Esophagus squamous epithelium (tissue), 5 donors: ENCODE data around the gene GBX1. TPM values are rescaled to one million over a fixed set of nuclear protein-coding genes. Genes with fewer than 3 reads are reported as not detected.

Experiments
- DNase-seq: peaks from one replicate; lab custom pipeline; 2025; lab: John Stamatoyannopoulos, UW
- H3K27ac ChIP-seq, 4 donors: fragments of 200-600 bp; sonication (generic); one replicate each; pipeline ENCODE4 v1.5.1; 2016 to 2019; ENCODE audit warnings: mild to moderate bottlenecking in 1 of 4
- H3K27me3 ChIP-seq, 4 donors: fragments of 200-600 bp; sonication (generic); 1 replicate in 3 of 4; 2 replicates in 1 of 4; pipeline versions ENCODE4 v1.5.1 to v1.6.0; 2017 to 2021; ENCODE audit warnings: antibody characterized with exemption in 1 of 4
- H3K36me3 ChIP-seq, 3 donors: fragments of 200-600 bp; sonication (generic); one replicate each; pipeline ENCODE4 v1.5.1; 2016 to 2019
- H3K4me1 ChIP-seq, 3 donors: fragments of 200-600 bp; sonication (generic); one replicate each; pipeline ENCODE4 v1.5.1; 2017 to 2019
- H3K4me3 ChIP-seq, 4 donors: fragments of 200-600 bp; sonication (generic); 1 replicate in 3 of 4; 2 replicates in 1 of 4; pipeline ENCODE4 v1.5.1; 2016 to 2019; ENCODE audit warnings: mild to moderate bottlenecking in 2 of 4, moderate library complexity in 1 of 4
- H3K9me3 ChIP-seq, 3 donors: fragments of 200-600 bp; sonication (generic); one replicate each; pipeline ENCODE4 v1.5.1; 2016 to 2019
- CTCF ChIP-seq, 6 experiments: fragments of 450-650 bp in 4 of 6; fragments of 200-600 bp in 2 of 6; sonication (generic) in 2 of 6; IDR thresholded peaks; one replicate each; pipeline ENCODE4 v1.5.1; 2016 to 2019; ENCODE audit warnings: antibody characterized with exemption in 6 of 6, mild to moderate bottlenecking in 4 of 6, moderate library complexity in 4 of 6
- POLR2A ChIP-seq, 4 donors: fragments of 450-650 bp; IDR thresholded peaks; one replicate each; pipeline ENCODE4 v1.6.1; 2017; ENCODE audit warnings: antibody characterized with exemption in 4 of 4, mild to moderate bottlenecking in 4 of 4, moderate library complexity in 3 of 4
- WGBS, 2 donors: methylation state at CpG; one replicate each; pipeline ENCODE4 v1.1.5; 2018; 5-methylcytosine and 5-hydroxymethylcytosine counted together
- intact Hi-C: fragments of 100-400 bp; cut with DNase I; formaldehyde crosslinking; loops from one replicate; pipeline ENCODE4 v1.15.0; 2022
- total RNA-seq, 4 donors: library from RNA; depleted of rRNA; stranded (reverse); fragments of >200 nt; gene quantifications; one replicate each; pipeline ENCODE4 v1.1.0, GENCODE V29; 2016
- donor health status: DM: yes; HTN: yes; CAD: no.

GBX1 gene
- total RNA-seq, 4 donors from 2014 or later: not detected

DNA sequence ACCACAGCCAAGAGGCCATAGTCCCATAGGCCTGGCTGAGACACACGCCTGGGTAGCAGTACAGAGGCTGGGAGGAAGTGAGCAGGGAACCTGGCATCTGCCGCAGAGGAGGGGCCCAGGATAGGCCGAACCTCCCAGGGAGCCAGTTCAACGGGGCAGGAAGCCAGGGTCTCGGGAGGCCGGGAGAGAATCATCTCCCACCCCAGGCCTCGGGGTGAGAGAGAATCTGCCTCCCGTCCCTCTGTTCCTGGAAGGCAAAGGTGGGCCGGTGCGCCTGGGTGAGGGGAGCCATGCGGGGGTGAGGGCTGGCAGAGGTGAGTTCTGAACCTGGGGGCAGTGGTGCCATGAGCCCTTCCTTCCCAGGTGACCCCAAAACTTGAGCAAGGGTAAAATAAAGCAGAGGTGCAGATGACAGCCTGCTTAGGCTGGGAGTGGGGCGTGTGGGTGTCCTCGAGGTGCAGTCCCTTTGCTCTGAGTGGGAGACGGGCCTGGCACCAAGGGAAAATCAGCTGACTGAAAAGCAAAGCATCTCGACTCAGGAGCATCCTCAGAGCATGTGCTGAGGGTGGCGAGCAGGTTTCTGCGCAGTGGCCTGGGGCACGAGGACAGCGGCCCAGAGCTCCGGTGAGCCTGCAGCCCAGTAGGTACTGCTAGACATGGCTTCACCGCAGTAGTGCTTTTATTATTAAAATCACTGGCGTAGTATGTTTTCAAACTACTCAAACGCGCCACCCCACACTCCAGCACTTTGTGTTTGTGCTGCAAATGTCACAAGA is 65.7 kb downstream of the GBX1 start:
- H3K9me3 ChIP-seq: no peaks in the 10 kb centered on the region
- WGBS, 2 donors: 84 to 90% methylated on average over 15 to 21 of the region's 24 CpGs
- TF ChIP-seq CTCF (IDR thresholded peaks at IDR 0.05) (no peak), POLR2A (IDR thresholded peaks at IDR 0.05) (no peak)
- intact Hi-C loops: loop anchor here (10.0 kb wide), 1 partner anchor 207 kb away; no protein-coding TSS in a partner anchor
- H3K27ac ChIP-seq: no peak overlapping the region
- H3K4me3 ChIP-seq: no peak overlapping the region
- no peaks in the 10 kb centered on the region for H3K36me3 ChIP-seq
- peaks cover 0 to 40% (median 0%) of the 10 kb centered on the region in 3 donors for H3K4me1 ChIP-seq
- no peaks in the 10 kb centered on the region for H3K27me3 ChIP-seq
- no peak for DNase-seq

DNA sequence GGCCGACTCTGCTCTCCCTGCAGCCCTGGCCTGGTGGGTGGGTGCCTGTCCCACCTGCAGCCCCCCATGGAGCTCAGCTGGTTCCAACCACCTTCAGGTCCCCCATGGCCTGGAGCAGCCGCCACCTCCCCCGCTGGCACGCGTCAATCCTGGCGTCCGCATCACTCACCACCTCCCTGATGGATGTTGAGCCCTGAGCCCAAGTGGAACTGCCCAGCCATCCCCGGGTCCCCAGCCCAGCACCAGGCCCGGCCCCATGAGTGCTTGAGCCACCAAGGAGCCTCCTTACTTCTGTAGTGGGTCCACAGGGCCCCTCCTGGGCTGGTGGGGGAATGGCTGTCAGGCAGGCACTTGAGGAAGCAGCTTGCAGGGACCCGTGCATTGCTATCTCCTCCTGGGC is 66.6 kb downstream of the GBX1 start:
- no peak for TF ChIP-seq POLR2A (IDR thresholded peaks at IDR 0.05)
- TF ChIP-seq CTCF (IDR thresholded peaks at IDR 0.05): no peak
- DNase-seq: no peak
- intact Hi-C loops: loop anchor here (10.0 kb wide), 1 partner anchor 206 kb away; no protein-coding TSS in a partner anchor
- H3K4me1 ChIP-seq: peaks cover 0 to 40% (median 0%) of the 10 kb centered on the region in 3 donors
- no peak overlapping the region for H3K27ac ChIP-seq
- WGBS, 2 donors: 94 to 98% methylated on average over 7 of the region's 10 CpGs
- no peak overlapping the region for H3K4me3 ChIP-seq
- H3K36me3 ChIP-seq: no peaks in the 10 kb centered on the region
- no peaks in the 10 kb centered on the region for H3K9me3 ChIP-seq
- H3K27me3 ChIP-seq: no peaks in the 10 kb centered on the region

GRCh38 chr7:151099486-151100211 is 67.8 kb downstream of the GBX1 start:
- WGBS, 2 donors: 82% methylated on average over 7 of the region's 20 CpGs; no CpG with 5 or more reads in 1 of the 2 donors
- H3K36me3 ChIP-seq: no peaks in the 10 kb centered on the region
- peaks cover 0 to 41% (median 0%) of the 10 kb centered on the region in 3 donors for H3K4me1 ChIP-seq
- intact Hi-C loops: loop anchor here (10.0 kb wide), 1 partner anchor 205 kb away; no protein-coding TSS in a partner anchor
- no peak for DNase-seq
- H3K4me3 ChIP-seq: no peak overlapping the region
- H3K9me3 ChIP-seq: no peaks in the 10 kb centered on the region
- H3K27me3 ChIP-seq: no peaks in the 10 kb centered on the region
- H3K27ac ChIP-seq: no peak overlapping the region
- TF ChIP-seq POLR2A (IDR thresholded peaks at IDR 0.05) (no peak), CTCF (IDR thresholded peaks at IDR 0.05) (no peak)

Other genes with a start within 250 kb of the GBX1 start
- 1 to 10 TPM in 1 of 4 donors, under 1 TPM in 3; 0.19 to 2.5 (median 0.72) TPM for gene KCNH2, start 189.4 kb downstream of the GBX1 start, total RNA-seq
- gene NOS3, start 176.7 kb downstream of the GBX1 start, total RNA-seq: 1 to 10 TPM; 1.4 to 3.2 (median 2.2) TPM
- 10 to 100 TPM in 2 of 4 donors, 1 to 10 TPM in 2; 1.5 to 45.2 (median 12.8) TPM for gene ATG9B, start 143.2 kb downstream of the GBX1 start, total RNA-seq
- gene ABCB8, start 139.2 kb downstream of the GBX1 start, total RNA-seq: 10 to 100 TPM; 23.1 to 41.0 (median 26.1) TPM
- gene ASIC3, start 119.2 kb downstream of the GBX1 start, total RNA-seq: under 1 TPM in 2 of 4 donors, not detected in 2; 0.40 to 0.95 TPM
- gene CDK5, start 109.8 kb downstream of the GBX1 start, total RNA-seq: 10 to 100 TPM in 2 of 4 donors, 1 to 10 TPM in 2; 3.8 to 12.9 (median 8.6) TPM
- gene SLC4A2, start 108.1 kb downstream of the GBX1 start, total RNA-seq: 10 to 100 TPM; 39.8 to 53.7 (median 45.0) TPM
- 10 to 100 TPM; 43.0 to 83.6 (median 75.9) TPM for gene FASTK, start 86.9 kb downstream of the GBX1 start, total RNA-seq
- 10 to 100 TPM; 28.4 to 51.0 (median 35.2) TPM for gene TMUB1, start 84.2 kb downstream of the GBX1 start, total RNA-seq
- 100 to 1,000 TPM in 1 of 4 donors, 10 to 100 TPM in 3; 68.6 to 100 (median 72.2) TPM for gene AGAP3, start 81.2 kb downstream of the GBX1 start, total RNA-seq
- not detected for gene ASB10, start 19.6 kb upstream of the GBX1 start, total RNA-seq
- not detected for gene H2BK1, start 42.8 kb upstream of the GBX1 start, total RNA-seq
- 10 to 100 TPM; 27.0 to 44.7 (median 40.5) TPM for gene ABCF2, start 59.5 kb upstream of the GBX1 start, total RNA-seq
- gene CHPF2, start 64.8 kb upstream of the GBX1 start, total RNA-seq: 10 to 100 TPM; 21.8 to 23.5 (median 22.3) TPM
- gene SMARCD3, start 81.0 kb upstream of the GBX1 start, total RNA-seq: 10 to 100 TPM in 1 of 4 donors, 1 to 10 TPM in 3; 2.5 to 11.6 (median 6.3) TPM
- 10 to 100 TPM; 16.8 to 46.7 (median 26.1) TPM for gene NUB1, start 174.1 kb upstream of the GBX1 start, total RNA-seq
- gene WDR86, start 242.3 kb upstream of the GBX1 start, total RNA-seq: 1 to 10 TPM in 2 of 4 donors, under 1 TPM in 2; 0.53 to 4.6 (median 1.5) TPM